Heart left ventricle (tissue), 16 donors: ENCODE measurements around the gene WSCD2. TPM values are rescaled to one million over a fixed set of nuclear protein-coding genes. Genes with fewer than 3 reads are reported as not detected.

Experiments used
- ATAC-seq, 4 donors: fragments of 200-7000 bp; cut with Tn5 transposase; one replicate each; pipeline ENCODE4 v1.9.1; 2020 to 2022; ENCODE audit warnings: moderate library complexity in 4 of 4, mild to moderate bottlenecking in 3 of 4, moderate number of reproducible peaks in 1 of 4
- DNase-seq, 5 donors: peaks; one replicate each; pipeline ENCODE4 v3.0.0-alpha.2; 2020
- H3K27ac ChIP-seq, 12 donors: fragments of 200-600 bp; sonication (generic) in 4 of 12; one replicate each; pipeline versions ENCODE4 v1.5.0 to v1.8.0; 2016 to 2022; ENCODE audit warnings: mild to moderate bottlenecking in 2 of 12
- H3K27me3 ChIP-seq, 9 donors: fragments of 200-600 bp; sonication (generic) in 2 of 9; one replicate each; pipeline versions ENCODE4 v1.5.1 to v1.8.0; 2016 to 2022; ENCODE audit warnings: mild to moderate bottlenecking in 3 of 9
- H3K36me3 ChIP-seq, 9 donors: fragments of 200-600 bp; sonication (generic) in 2 of 9; one replicate each; pipeline versions ENCODE4 v1.5.0 to v1.8.0; 2018 to 2022; ENCODE audit warnings: mild to moderate bottlenecking in 2 of 9
- H3K4me1 ChIP-seq, 12 donors: fragments of 200-600 bp; sonication (generic) in 4 of 12; one replicate each; pipeline versions ENCODE4 v1.5.0 to v1.8.0; 2016 to 2022; ENCODE audit warnings: mild to moderate bottlenecking in 3 of 12
- H3K4me3 ChIP-seq, 12 donors: fragments of 200-600 bp; sonication (generic) in 4 of 12; one replicate each; pipeline versions ENCODE4 v1.5.0 to v1.8.0; 2017 to 2022; ENCODE audit warnings: mild to moderate bottlenecking in 9 of 12, moderate library complexity in 4 of 12
- H3K9me3 ChIP-seq, 12 donors: fragments of 200-600 bp; sonication (generic) in 4 of 12; one replicate each; pipeline versions ENCODE4 v1.5.0 to v1.8.0; 2016 to 2022; ENCODE audit warnings: mild to moderate bottlenecking in 1 of 12
- CTCF ChIP-seq, 12 donors: fragments of 200-600 bp; sonication (generic) in 4 of 12; IDR thresholded peaks; one replicate each; pipeline versions ENCODE4 v1.5.0 to v1.8.0; 2018 to 2022; ENCODE audit warnings: antibody characterized with exemption in 12 of 12, mild to moderate bottlenecking in 5 of 12
- POLR2A ChIP-seq, 2 donors: fragments of 450-650 bp; IDR thresholded peaks; one replicate each; pipeline ENCODE4 v1.6.1; 2017; ENCODE audit warnings: antibody characterized with exemption in 2 of 2, mild to moderate bottlenecking in 2 of 2, moderate library complexity in 2 of 2
- WGBS, 4 donors: extraction: QIAGEN DNeasy Blood & Tissue Kit in 2 of 4; methylation state at CpG; one replicate each; pipeline versions ENCODE4 v1.1.5 to v1.1.7; 2013 to 2018; 5-methylcytosine and 5-hydroxymethylcytosine counted together
- intact Hi-C, 10 donors: fragments of 100-400 bp; cut with DNase I; formaldehyde crosslinking; loops; one replicate each; pipeline versions ENCODE4 v1.11.1 to v1.14.2; 2022
- polyA plus RNA-seq, 2 donors: library from polyadenylated mRNA; stranded (reverse); fragments of 200-250 nt; gene quantifications; one replicate each; pipeline ENCODE4 v1.2.3, GENCODE V29; 2013
- total RNA-seq, 9 donors: library from RNA; depleted of rRNA in 2 of 9; stranded (reverse); fragments of >200 nt in 2 of 9; fragmentation: NEBNext Ultra II Directional in 3 of 9; extraction: Animal tissue kit (Norgen Biotek cat#: 25700) in 3 of 9; gene quantifications; one replicate each; pipeline versions ENCODE4 v1.1.0 to v1.2.4, GENCODE V29; 2016 to 2023
- donor health status: ischemic (EF 13 %, LVEDD 7.1; RV severe dilation, severe dysfunction).
- donor health status: healthy with polysubstance abuse.
- donor health status: DM: no; HTN: yes; CAD: no.
- donor health status: DM: no; HTN: no; CAD: no.
- donor health status: ischemic (EF 25% LVEDD 6.9; RV normal size, moderate dysfunction).
- donor health status: ischemic (EF 25% LVEDD 5.7; RV mildly dilated, moderate dysfunction).
- donor health status: healthy.
- donor health status: DM: yes; HTN: yes; CAD: no.
- donor health status: ischemic (EF 35%, LVEDD 5.7; RV mildly dilated, moderate dysfunction).
- donor health status: nonischemic (EF 11% LVEDD 7.7; RV severe dilation, severe dysfunction).
- donor health status: DM: yes; HTN: yes; CAD: no.
- donor health status: PGD.
- donor health status: ischemic (EF 29% LVEDD 5.4; RV normal size, mild dysfunction).
- donor health status: nonischemic (EF 23%, LVEDD 6.1; RV moderate dilation, normal function).

Gene WSCD2
- total and polyA plus RNA-seq, 11 donors, result 0.07 to 2.5 (median 0.49) TPM; not detected in 3

GRCh38 chr12:108107293-108107692 is 21.8 kb upstream of the WSCD2 start:
- no peak for TF ChIP-seq CTCF (IDR thresholded peaks at IDR 0.05)
- no peak for TF ChIP-seq POLR2A (IDR thresholded peaks at IDR 0.05)
- 64 to 69% (median 67%) methylated on average over 4 of the region's 4 CpGs for WGBS, 4 donors
- no peaks in the 10 kb centered on the region for H3K36me3 ChIP-seq
- no peaks in the 10 kb centered on the region for H3K4me1 ChIP-seq
- no peaks in the 10 kb centered on the region for H3K9me3 ChIP-seq
- intact Hi-C loops, result loop anchor here in 2 of 10 donors (10.0 kb wide), 1 partner anchor 348 kb away; no protein-coding TSS in a partner anchor
- no peak overlapping the region for H3K27ac ChIP-seq
- no peak for DNase-seq
- no peak overlapping the region for H3K4me3 ChIP-seq
- peaks cover 0 to 20% (median 0%) of the 10 kb centered on the region in 9 donors for H3K27me3 ChIP-seq
- ATAC-seq, result no peak

- no peak for DNase-seq
- TF ChIP-seq CTCF (IDR thresholded peaks at IDR 0.05), result no peak
- no peak for TF ChIP-seq POLR2A (IDR thresholded peaks at IDR 0.05)
- Histone ChIP-seq H3K4me3 (no peak overlapping the region), H3K9me3 (no peaks in the 10 kb centered on the region), H3K27me3 (peaks cover 0 to 17% (median 0%) of the 10 kb centered on the region in 9 donors), H3K4me1 (peaks cover 0 to 11% (median 0%) of the 10 kb centered on the region in 12 donors), H3K36me3 (no peaks in the 10 kb centered on the region), H3K27ac (no peak overlapping the region)
- WGBS, 4 donors, result 61 to 73% (median 66%) methylated on average over 3 of the region's 3 CpGs
- no peak for ATAC-seq
- intact Hi-C loops, result loop anchor here in 2 of 10 donors (10.0 kb wide), 1 partner anchor 345 kb away; no protein-coding TSS in a partner anchor
These were observed 19.6 kb upstream of the WSCD2 start for GRCh38 chr12:108109504-108109903.

- Histone ChIP-seq H3K9me3 (no peaks in the 10 kb centered on the region), H3K4me1 (peaks cover 0 to 11% (median 0%) of the 10 kb centered on the region in 12 donors), H3K27ac (no peak overlapping the region), H3K36me3 (no peaks in the 10 kb centered on the region), H3K4me3 (no peak overlapping the region), H3K27me3 (peaks cover 0 to 17% (median 0%) of the 10 kb centered on the region in 9 donors)
- DNase-seq (no peak), ATAC-seq (no peak)
- TF ChIP-seq CTCF (IDR thresholded peaks at IDR 0.05), result no peak
- no peak for TF ChIP-seq POLR2A (IDR thresholded peaks at IDR 0.05)
- intact Hi-C loops, result loop anchor here in 3 of 10 donors (5.0 to 10.0 kb wide), 2 partner anchors 82 to 345 kb away; no protein-coding TSS in a partner anchor
- WGBS, 4 donors, result 56 to 77% (median 61%) methylated on average over 4 of the region's 4 CpGs
These were observed 19.1 kb upstream of the WSCD2 start for GRCh38 chr12:108109954-108110353.

GRCh38 chr12:108110844-108111243 is 18.2 kb upstream of the WSCD2 start:
- H3K36me3 ChIP-seq, result no peaks in the 10 kb centered on the region
- peaks cover 0 to 11% (median 0%) of the 10 kb centered on the region in 12 donors for H3K4me1 ChIP-seq
- no peak for ATAC-seq
- no peak for TF ChIP-seq POLR2A (IDR thresholded peaks at IDR 0.05)
- no peak for TF ChIP-seq CTCF (IDR thresholded peaks at IDR 0.05)
- H3K4me3 ChIP-seq, result no peak overlapping the region
- intact Hi-C loops, result loop anchor here in 2 of 10 donors (5.0 kb wide), 1 partner anchor 81 kb away; no protein-coding TSS in a partner anchor
- no peak for DNase-seq
- H3K27me3 ChIP-seq, result peaks cover 0 to 13% (median 0%) of the 10 kb centered on the region in 9 donors
- no peak overlapping the region for H3K27ac ChIP-seq
- WGBS, 4 donors, result 90 to 96% (median 93%) methylated on average over 1 of the region's 1 CpG
- no peaks in the 10 kb centered on the region for H3K9me3 ChIP-seq
